ENCODE data around the gene YES1. TPM values are rescaled to one million over a fixed set of nuclear protein-coding genes. Genes with fewer than 3 reads are reported as not detected.

Gene YES1
- total and polyA plus RNA-seq, 2 of the 13 experiments (the other 11 are each of a cell fraction or from before 2014, with no cell fraction given): 17.2 to 70.8 TPM

- TF ChIP-seq HNF4G (IDR thresholded peaks at IDR 0.05; ENCODE audit: borderline replicate concordance, low read depth, low read length) (no peak), HNF4G (CRISPR knock-in tag; IDR thresholded peaks at IDR 0.05; ENCODE audit: borderline replicate concordance, low read depth) (no peak), FOXP1 (IDR thresholded peaks at IDR 0.05) (no peak), FOXP1 (CRISPR knock-in tag; IDR thresholded peaks at IDR 0.05) (no peak), PRPF4 (IDR thresholded peaks at IDR 0.05; ENCODE audit: low read depth, low read length, poor library complexity, severe bottlenecking) (no peak), ZKSCAN1 (IDR thresholded peaks at IDR 0.05; ENCODE audit: low read length) (no peak), SMARCC2 (IDR thresholded peaks at IDR 0.05) (no peak), ZNF251 (CRISPR knock-in tag; IDR thresholded peaks at IDR 0.05) (no peak), HNRNPUL1 (IDR thresholded peaks at IDR 0.05; ENCODE audit: low read depth, low read length) (no peak), SKIL (CRISPR knock-in tag; IDR thresholded peaks at IDR 0.05; ENCODE audit: borderline replicate concordance) (no peak), ZNF720 (CRISPR knock-in tag; IDR thresholded peaks at IDR 0.05) (no peak), ZFP62 (CRISPR knock-in tag; IDR thresholded peaks at IDR 0.05) (no peak), PHF20 (CRISPR knock-in tag; IDR thresholded peaks at IDR 0.05) (peak; percentile 70), ASH2L (IDR thresholded peaks at IDR 0.05; ENCODE audit: insufficient read length, low read depth, low read length) (peak; percentile 78), ARHGAP35 (CRISPR knock-in tag; IDR thresholded peaks at IDR 0.05; ENCODE audit: borderline replicate concordance) (no peak), FOXA3 (CRISPR knock-in tag; IDR thresholded peaks at IDR 0.05) (0 out of 2 replicates have a peak, but pooled peaks have one; percentile 27), ATF3 (CRISPR knock-in tag; IDR thresholded peaks at IDR 0.05) (no peak), CC2D1A (CRISPR knock-in tag; IDR thresholded peaks at IDR 0.05) (no peak), RORA (CRISPR knock-in tag; IDR thresholded peaks at IDR 0.05) (no peak), SIX1 (CRISPR knock-in tag; IDR thresholded peaks at IDR 0.05; ENCODE audit: borderline replicate concordance) (no peak), EEA1 (CRISPR knock-in tag; IDR thresholded peaks at IDR 0.05; ENCODE audit: borderline replicate concordance) (no peak), CSRNP1 (CRISPR knock-in tag; IDR thresholded peaks at IDR 0.05) (no peak), HOXA7 (CRISPR knock-in tag; IDR thresholded peaks at IDR 0.05) (no peak), ZNF546 (CRISPR knock-in tag; conservative IDR thresholded peaks at IDR 0.05) (no peak; the same call in 1 of the 2 replicates), NFYC (CRISPR knock-in tag; IDR thresholded peaks at IDR 0.05) (no peak), ZNF446 (CRISPR knock-in tag; IDR thresholded peaks at IDR 0.05) (no peak; the same call in 1 of the 2 replicates)
These were observed 532 bp upstream of the YES1 start (continued) for GRCh38 chr18:812376-813171.

Data from HepG2 (cell line).